MCF 10A (cell line): ENCODE measurements around the gene AQP9. TPM values are rescaled to one million over a fixed set of nuclear protein-coding genes. Genes with fewer than 3 reads are reported as not detected.

ENCODE experiments used
- BruUV-seq: library from RNA; stranded (reverse); fragments of 400-500 nt; replicated peaks from 2 replicates; lab custom pipeline; 2021; lab: Mats Ljungman, UMichigan
- CTCF ChIA-PET: fragments of 300-600 bp; sonication (Branson Sonifier 250); formaldehyde crosslinking; extraction: SDS; loops from one replicate; lab custom pipeline; 2021; ENCODE audit warnings: antibody characterized with exemption, inconsistent platforms; lab: Yijun Ruan, JAX
- POLR2A ChIA-PET: fragments of 300-600, 350-650 bp; sonication (Branson Sonifier 250); formaldehyde crosslinking; extraction: SDS; loops from one replicate; lab custom pipeline; 2020; ENCODE audit warnings: antibody characterized with exemption, inconsistent platforms; lab: Yijun Ruan, JAX
- DNase-seq: peaks from one replicate; pipeline ENCODE4 v3.0.0-alpha.2; 2018; ENCODE audit not compliant: unreplicated experiment
- H3K27ac Mint-ChIP-seq: one replicate; pipeline ENCODE4 v1.8.0; 2022; ENCODE audit warnings: mild to moderate bottlenecking, low read depth, mixed read lengths; ENCODE audit not compliant: unreplicated experiment
- H3K27me3 Mint-ChIP-seq: one replicate; pipeline ENCODE4 v1.8.0; 2022; ENCODE audit warnings: mixed read lengths; ENCODE audit not compliant: insufficient read depth, unreplicated experiment
- H3K36me3 Mint-ChIP-seq: one replicate; pipeline ENCODE4 v1.8.0; 2022; ENCODE audit warnings: mild to moderate bottlenecking, moderate library complexity, mixed read lengths; ENCODE audit not compliant: insufficient read depth, unreplicated experiment
- H3K4me1 Mint-ChIP-seq: one replicate; pipeline ENCODE4 v1.8.0; 2022; ENCODE audit warnings: mixed read lengths; ENCODE audit not compliant: insufficient read depth, unreplicated experiment
- H3K4me3 Mint-ChIP-seq: one replicate; pipeline ENCODE4 v1.8.0; 2022; ENCODE audit warnings: mild to moderate bottlenecking, moderate library complexity, mixed read lengths; ENCODE audit not compliant: unreplicated experiment
- H3K9me3 Mint-ChIP-seq: one replicate; pipeline ENCODE4 v1.8.0; 2022; ENCODE audit warnings: mixed read lengths; ENCODE audit not compliant: unreplicated experiment
- intact Hi-C: fragments of 100-400 bp; cut with micrococcal nuclease; formaldehyde crosslinking; loops from 2 replicates; pipeline ENCODE4 v1.14.1; 2022
- total RNA-seq: library from RNA; stranded (reverse); gene quantifications from 2 replicates; pipeline ENCODE4 v1.2.3, GENCODE V29; 2022
- TF ChIP-seq, protein P1 (sequence below): fragments of 200-600 bp; IDR thresholded peaks from one replicate; pipeline ENCODE4 v1.8.0; 2022; ENCODE audit warnings: antibody characterized with exemption, mild to moderate bottlenecking; ENCODE audit not compliant: unreplicated experiment

AQP9 gene
- total RNA-seq, 1 experiment from 2014 or later: 0.09 TPM

DNA sequence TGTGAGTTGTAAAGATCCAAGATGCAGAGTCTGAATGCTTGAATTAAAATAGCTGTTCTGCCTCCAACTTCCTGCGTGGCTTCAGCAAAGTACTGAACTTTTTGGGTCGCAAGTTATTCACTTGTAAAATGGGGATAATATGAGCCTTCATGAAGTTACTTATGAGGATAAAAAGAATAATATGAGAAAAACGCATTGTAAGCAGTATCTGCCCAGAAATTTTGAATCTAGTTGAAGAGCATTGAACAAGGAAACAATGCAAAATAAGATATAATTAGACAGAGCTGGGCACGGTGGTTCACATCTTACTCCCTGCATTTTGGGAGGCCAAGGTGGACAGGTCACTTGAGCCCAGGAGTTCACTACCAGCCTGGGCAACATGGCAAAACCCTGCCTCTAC lies 37.8 kb downstream of the AQP9 start:
- no TSS peak for BruUV-seq
- CTCF ChIA-PET: interaction anchor here (0.6 to 3.3 kb wide), 8 partner anchors 10 to 443 kb away, joined by 3 to 23 read pairs (median 4); no protein-coding TSS in a partner anchor
- Mint-ChIP-seq H3K27me3 (peaks cover 12% of the 10 kb centered on the region), H3K27ac (no peak overlapping the region), H3K4me3 (no peak overlapping the region), H3K4me1 (peaks cover 12% of the 10 kb centered on the region), H3K9me3 (no peaks in the 10 kb centered on the region), H3K36me3 (no peaks in the 10 kb centered on the region)
- intact Hi-C loops: no loop called here
- TF ChIP-seq, protein P1, sequence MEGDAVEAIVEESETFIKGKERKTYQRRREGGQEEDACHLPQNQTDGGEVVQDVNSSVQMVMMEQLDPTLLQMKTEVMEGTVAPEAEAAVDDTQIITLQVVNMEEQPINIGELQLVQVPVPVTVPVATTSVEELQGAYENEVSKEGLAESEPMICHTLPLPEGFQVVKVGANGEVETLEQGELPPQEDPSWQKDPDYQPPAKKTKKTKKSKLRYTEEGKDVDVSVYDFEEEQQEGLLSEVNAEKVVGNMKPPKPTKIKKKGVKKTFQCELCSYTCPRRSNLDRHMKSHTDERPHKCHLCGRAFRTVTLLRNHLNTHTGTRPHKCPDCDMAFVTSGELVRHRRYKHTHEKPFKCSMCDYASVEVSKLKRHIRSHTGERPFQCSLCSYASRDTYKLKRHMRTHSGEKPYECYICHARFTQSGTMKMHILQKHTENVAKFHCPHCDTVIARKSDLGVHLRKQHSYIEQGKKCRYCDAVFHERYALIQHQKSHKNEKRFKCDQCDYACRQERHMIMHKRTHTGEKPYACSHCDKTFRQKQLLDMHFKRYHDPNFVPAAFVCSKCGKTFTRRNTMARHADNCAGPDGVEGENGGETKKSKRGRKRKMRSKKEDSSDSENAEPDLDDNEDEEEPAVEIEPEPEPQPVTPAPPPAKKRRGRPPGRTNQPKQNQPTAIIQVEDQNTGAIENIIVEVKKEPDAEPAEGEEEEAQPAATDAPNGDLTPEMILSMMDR: no peak
- POLR2A ChIA-PET: no interaction called here
- DNase-seq: no peak

DNA sequence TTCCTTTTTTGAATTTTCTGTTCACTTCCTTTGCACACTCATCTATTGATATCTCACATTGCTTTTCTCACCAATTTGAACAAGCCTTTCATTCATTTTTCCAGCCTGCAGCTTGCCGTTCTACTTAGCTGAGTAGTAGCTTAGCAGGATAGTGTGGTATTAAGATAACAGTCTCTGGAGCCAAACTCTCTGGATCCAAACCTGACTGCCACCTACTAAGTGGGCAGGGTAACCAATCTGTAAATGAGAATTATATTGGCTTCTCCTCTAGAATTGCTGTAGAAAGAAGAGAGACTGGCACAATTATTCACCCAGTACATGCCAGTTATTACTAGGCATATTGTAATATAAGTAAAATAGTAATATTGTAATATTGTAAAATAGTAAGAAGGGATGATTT lies 40.5 kb downstream of the AQP9 start:
- Mint-ChIP-seq H3K27ac (no peak overlapping the region), H3K27me3 (no peaks in the 10 kb centered on the region), H3K9me3 (no peaks in the 10 kb centered on the region), H3K4me3 (no peak overlapping the region), H3K36me3 (no peaks in the 10 kb centered on the region), H3K4me1 (peaks cover 12% of the 10 kb centered on the region)
- CTCF ChIA-PET: interaction anchor here (0.5 to 3.3 kb wide), 2 partner anchors 108 to 427 kb away, joined by 4 to 23 read pairs; no protein-coding TSS in a partner anchor
- POLR2A ChIA-PET: no interaction called here
- intact Hi-C loops: no loop called here
- BruUV-seq: no TSS peak
- TF ChIP-seq, protein P1: no peak
- DNase-seq: no peak

DNA sequence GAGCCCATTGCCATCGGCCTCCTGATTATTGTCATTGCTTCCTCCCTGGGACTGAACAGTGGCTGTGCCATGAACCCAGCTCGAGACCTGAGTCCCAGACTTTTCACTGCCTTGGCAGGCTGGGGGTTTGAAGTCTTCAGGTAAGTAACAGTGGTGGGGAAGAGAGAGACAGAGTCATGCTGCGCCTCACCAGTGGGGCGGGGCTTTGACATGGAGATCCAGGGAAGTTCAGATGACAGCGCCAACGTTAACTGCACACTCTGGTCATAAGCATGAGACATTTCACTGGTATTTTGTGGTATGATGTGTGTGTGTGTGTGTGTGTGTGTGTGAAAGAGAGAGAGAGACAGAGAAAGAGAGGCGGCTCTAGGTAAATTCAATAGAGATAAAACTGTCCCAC lies 41.0 kb downstream of the AQP9 start:
- ChIA-PET POLR2A (no interaction called here), CTCF (interaction anchor here (0.5 to 3.3 kb wide), 3 partner anchors 109 to 427 kb away, joined by 4 to 23 read pairs (median 7); partner anchors contain the start of gene ALDH1A2)
- TF ChIP-seq, protein P1: no peak
- intact Hi-C loops: no loop called here
- Mint-ChIP-seq H3K4me1 (peaks cover 12% of the 10 kb centered on the region), H3K27ac (no peak overlapping the region), H3K9me3 (no peaks in the 10 kb centered on the region), H3K4me3 (no peak overlapping the region), H3K27me3 (no peaks in the 10 kb centered on the region), H3K36me3 (no peaks in the 10 kb centered on the region)
- no peak for DNase-seq
- BruUV-seq: no TSS peak

DNA sequence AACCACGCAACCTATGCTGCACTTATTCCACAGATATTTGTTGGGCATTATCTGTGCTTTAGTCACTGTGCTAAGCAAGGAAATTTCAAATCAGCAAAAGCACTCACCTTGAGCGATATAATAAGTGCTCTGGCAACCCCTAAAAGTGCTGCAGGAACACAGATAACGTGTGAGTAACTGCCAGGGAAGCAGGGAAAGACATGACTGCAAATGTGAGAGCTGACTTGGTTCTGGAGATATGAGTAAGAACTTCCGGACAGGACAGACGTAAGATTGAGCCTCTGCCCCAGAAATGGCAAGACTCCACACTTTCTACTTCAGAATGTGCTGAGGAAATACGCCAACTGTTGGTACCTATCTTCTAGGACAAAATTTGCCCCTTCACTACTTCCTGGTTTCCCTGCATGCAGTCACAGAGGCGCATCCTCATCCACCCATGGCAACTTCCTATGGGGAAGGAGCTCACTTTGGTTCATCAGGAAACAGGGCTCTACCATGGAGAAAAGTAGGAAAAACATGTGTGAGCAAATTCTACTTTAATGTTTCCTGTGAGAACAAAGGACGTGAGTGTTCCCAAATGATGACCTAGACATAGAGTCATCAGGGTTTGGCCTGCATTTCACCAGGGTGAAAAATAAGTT lies 41.7 kb downstream of the AQP9 start:
- Mint-ChIP-seq H3K9me3 (no peaks in the 10 kb centered on the region), H3K36me3 (no peaks in the 10 kb centered on the region), H3K27me3 (no peaks in the 10 kb centered on the region), H3K4me1 (peaks cover 12% of the 10 kb centered on the region), H3K27ac (no peak overlapping the region), H3K4me3 (no peak overlapping the region)
- TF ChIP-seq, protein P1: no peak
- DNase-seq: no peak
- ChIA-PET CTCF (interaction anchor here (1.5 to 6.7 kb wide), 3 partner anchors 101 to 319 kb away, joined by 7 to 113 read pairs (median 33); partner anchors contain the start of gene ALDH1A2), POLR2A (interaction anchor here (0.6 kb wide), 1 partner anchor 314 kb away, joined by 3 read pairs; no protein-coding TSS in a partner anchor)
- intact Hi-C loops: loop anchor here (5.0 kb wide), 1 partner anchor 423 kb away; no protein-coding TSS in a partner anchor
- BruUV-seq: no TSS peak
